Fibroblast of pulmonary artery (primary cell): Measurements from ENCODE around the gene CLASP1.

Experiments
- DNase-seq: peaks from one replicate; pipeline ENCODE4 v3.0.0-alpha.2; 2010; ENCODE audit warnings: low read depth
- H3K4me3 ChIP-seq: replicated peaks from 2 replicates; pipeline ENCODE4 v1.5.1; 2011; ENCODE audit warnings: low read depth, mild to moderate bottlenecking, control low read depth, low read length, moderate library complexity
- TF ChIP-seq, protein P1 (sequence below): IDR thresholded peaks from 2 replicates; pipeline ENCODE4 v1.5.1; 2011; ENCODE audit warnings: mild to moderate bottlenecking, control low read depth, low read length, inconsistent platforms; ENCODE audit errors: missing control alignments

Gene CLASP1

DNA sequence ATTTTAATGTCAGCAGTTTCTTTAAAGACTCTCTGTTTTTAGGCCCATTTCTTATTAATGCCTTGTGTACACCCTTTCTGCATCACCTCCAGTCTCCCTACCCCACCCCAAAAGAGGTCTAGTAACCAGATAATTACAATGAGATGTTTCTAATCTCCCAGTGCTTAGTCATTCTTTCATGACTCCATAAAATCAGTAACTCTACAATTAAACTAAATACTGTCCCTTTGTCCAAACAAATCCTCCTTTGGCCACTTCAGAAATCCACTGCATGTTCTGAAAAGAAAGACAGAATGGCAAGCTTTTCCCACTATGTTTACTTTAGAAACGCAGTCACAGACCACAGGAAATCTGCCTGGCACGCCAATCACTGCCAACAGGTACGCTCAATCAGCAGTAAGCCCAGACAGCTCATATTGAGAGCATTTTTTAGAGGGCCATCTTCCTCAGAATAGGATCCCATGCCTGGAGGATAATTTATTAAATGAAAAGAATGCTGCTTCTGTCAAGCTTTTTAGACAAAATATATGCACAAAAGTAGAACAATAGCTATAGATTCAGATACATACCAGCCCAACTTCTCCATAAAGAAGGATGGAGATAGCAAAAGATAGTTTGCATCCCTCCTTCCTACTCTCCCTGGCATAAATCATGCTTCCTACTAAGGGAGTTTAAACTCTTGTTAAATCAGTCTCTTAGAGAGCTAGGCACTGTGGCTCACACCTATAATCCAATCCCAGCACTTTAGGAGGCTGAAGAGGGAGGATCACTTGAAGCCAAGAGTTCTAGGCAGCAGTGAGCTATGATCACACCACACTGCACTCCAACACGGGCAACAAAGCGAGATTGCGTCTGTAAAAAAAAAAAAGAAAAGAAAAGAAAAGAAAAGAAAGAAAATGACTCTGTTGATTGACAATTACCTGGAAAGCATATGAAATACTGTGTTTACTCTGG, 14.6 kb downstream of the CLASP1 start:
- no peak for DNase-seq
- TF ChIP-seq, protein P1, sequence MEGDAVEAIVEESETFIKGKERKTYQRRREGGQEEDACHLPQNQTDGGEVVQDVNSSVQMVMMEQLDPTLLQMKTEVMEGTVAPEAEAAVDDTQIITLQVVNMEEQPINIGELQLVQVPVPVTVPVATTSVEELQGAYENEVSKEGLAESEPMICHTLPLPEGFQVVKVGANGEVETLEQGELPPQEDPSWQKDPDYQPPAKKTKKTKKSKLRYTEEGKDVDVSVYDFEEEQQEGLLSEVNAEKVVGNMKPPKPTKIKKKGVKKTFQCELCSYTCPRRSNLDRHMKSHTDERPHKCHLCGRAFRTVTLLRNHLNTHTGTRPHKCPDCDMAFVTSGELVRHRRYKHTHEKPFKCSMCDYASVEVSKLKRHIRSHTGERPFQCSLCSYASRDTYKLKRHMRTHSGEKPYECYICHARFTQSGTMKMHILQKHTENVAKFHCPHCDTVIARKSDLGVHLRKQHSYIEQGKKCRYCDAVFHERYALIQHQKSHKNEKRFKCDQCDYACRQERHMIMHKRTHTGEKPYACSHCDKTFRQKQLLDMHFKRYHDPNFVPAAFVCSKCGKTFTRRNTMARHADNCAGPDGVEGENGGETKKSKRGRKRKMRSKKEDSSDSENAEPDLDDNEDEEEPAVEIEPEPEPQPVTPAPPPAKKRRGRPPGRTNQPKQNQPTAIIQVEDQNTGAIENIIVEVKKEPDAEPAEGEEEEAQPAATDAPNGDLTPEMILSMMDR = no peak

DNA sequence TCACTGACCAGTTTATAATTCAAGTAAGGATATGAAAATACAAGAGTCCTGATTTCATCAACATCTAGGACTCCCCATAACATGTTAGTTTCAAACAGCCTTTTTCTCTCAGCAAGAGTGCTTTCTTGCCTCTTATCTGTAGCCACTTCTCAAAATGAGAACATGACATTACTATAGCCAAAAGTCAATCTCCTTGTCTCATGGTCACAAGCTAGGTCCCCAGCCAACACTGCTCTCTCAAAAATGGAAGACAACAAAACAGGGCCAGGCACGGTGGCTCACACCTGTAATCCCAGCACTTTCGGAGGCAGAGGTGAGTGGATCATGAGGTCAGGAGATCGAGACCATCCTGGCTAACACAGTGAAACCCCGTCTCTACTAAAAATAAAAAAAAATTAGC, 15.8 kb downstream of the CLASP1 start:
- no peak overlapping the region for H3K4me3 ChIP-seq
- TF ChIP-seq, protein P1 = no peak
- no peak for DNase-seq

More for the DNA sequence above, 14.6 kb downstream of the CLASP1 start:
- H3K4me3 ChIP-seq = no peak overlapping the region

DNA sequence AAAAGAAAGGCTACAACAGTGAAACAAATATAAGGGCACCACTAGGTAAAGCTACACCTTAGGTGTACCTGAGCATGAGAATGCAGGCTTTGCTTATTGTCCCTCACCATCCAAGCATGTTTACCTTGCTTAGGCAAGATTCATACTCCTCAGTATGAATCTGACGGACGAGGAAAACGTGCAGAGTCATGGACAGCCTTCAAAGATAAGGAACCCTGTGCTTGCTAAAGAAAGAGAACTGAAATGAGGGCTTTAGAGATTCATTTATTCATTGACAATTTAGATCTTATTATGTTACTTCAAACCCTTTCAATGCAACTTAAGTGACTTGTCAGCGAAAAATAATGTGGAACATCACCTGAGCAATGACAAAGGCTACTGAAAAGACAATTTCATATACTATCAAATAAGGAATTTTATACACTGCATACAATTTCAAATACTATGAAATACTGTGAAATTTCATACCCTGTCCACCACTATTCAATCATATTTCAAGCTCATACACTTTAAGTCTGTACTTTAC, 21.7 kb downstream of the CLASP1 start:
- TF ChIP-seq, protein P1 = no peak
- peak; percentile 33 for DNase-seq
- H3K4me3 ChIP-seq = no peak overlapping the region

DNA sequence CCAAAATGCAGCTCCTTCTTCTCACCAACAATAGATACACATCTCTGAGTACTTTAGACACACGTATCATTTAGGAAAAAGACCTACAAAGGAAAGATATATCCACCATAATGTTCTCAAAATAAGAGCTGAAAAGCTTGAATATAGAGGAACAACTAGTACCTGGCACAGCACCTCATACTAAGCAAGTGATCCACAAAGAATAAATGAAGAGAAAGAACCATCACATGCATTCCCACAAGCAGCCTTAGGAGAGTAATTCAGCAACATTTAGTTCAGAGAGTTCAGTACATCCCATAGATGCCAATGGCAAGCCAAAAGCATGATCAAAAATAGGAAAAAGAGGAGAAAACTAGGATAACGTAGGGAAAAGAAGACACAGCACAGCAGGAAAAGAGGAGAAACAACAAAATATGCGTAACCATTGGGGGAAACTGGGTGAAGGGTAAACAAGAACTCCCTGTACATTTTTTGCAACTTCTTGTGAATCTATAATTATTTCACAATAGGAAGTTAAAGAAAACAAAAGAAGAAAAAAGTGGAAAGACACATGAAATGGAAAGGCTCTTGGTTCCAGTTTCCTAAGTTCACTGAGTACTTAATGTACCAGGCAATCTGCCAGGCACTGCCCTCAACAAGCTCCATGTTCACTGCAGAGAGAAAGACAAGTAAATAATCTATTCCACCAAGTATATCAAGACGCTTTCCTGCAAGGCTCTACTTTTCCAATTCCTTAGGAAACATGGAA, 22.3 kb downstream of the CLASP1 start:
- peak; percentile 96 for DNase-seq
- TF ChIP-seq, protein P1 = no peak

DNA sequence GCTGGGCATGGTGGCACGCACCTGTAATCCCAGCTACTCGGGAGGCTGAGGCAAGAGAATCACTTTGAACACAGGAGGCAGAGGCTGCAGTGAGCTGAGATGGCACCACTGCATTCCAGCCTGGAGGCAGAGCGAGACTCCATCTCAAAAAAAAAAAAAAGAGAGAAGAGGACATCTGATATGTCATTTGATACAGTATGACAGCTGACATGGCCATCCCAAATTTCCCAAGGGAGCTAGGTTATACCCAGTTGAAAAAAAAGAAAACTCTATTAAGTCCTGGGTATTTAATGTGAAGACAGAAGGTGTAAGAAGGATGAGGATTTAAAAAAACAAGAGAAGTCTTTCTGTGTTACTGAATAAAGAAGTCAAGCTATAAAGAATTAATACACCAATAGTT, 23.3 kb downstream of the CLASP1 start:
- TF ChIP-seq, protein P1 = no peak
- DNase-seq = no peak
- no peak overlapping the region for H3K4me3 ChIP-seq

More for the DNA sequence above, 22.3 kb downstream of the CLASP1 start:
- H3K4me3 ChIP-seq = no peak overlapping the region

DNA sequence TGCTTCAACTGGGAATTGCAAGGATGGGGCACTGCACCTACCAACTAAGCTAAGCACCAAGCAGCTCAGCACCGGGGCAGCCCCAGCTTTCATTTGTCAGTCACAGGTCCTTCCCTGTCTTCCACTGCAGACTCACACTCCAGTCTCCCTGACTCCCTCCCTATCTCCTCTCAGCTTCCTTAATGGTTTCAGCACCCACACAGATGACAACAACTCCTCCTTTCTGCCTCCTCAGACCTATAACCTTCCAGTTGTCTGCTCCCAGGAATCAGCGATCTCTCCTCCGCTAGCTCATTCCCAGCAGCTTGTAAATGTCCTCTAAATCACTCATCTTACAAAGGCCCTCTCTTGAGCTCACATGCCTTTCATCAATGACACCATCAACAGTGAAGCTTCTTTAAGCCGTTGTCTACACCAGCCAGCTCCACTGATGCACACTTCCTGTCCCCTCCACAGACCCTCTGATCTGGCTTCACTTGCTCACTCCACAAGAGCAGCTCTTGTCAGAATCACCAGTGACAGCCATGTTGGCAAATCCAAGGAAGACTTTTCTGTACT, 32.1 kb downstream of the CLASP1 start:
- DNase-seq = no peak
- H3K4me3 ChIP-seq = no peak overlapping the region
- TF ChIP-seq, protein P1 = no peak
